ENCODE data around the gene SLC8B1.

Gene SLC8B1

DNA sequence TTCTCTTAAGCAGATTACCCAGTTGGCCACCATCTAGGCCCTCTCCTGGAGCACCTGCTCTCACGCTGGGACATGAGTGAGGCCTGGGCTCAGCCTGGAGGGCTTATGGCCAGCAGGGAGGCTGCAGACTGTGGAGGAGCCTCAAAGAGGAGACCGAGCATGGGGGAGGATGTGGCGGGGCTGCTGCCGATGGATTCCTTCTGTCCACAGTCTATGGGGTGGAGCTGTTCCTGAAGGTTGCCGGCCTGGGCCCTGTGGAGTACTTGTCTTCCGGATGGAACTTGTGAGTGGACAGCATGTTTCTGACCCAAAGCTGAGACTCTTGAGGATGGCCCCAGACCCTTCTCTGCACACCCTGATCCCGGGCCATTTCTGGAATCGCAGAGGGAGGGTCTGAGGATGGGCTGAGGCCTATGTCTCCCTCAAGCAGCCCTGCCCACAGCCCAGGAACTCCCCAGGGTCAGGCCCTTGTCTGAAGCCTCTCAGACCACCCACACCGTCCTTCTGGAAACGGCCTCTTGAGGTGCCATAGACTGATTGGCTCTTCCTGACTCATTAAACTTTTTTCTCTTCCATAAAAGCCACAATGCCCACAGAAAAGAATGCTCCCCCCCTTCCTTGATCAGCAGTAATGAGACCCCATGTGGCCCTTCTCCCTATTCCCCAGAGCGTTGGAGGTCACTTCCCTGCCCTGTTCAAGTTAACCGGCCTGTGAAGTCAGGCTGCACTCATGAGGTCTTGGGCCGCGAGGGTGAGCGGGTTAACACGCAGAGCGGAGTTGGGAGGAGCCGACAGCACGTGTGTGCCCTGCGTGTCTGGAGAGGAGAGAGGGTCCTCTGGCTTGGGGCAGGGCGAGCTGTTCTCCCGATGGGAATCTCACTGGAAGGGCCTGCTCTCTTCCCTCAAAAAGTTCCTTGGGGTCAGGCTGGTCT is 49.0 kb downstream of the SLC8B1 start:
- H3K36me3 Mint-ChIP-seq (ENCODE audit: low read depth): peaks cover 8% of the 10 kb centered on the region

GRCh38 chr12:113284751-113285150 is 50.2 kb downstream of the SLC8B1 start:
- Mint-ChIP-seq H3K4me1 (no peaks in the 10 kb centered on the region), H3K4me3 (no peak overlapping the region), H3K9me3 (no peaks in the 10 kb centered on the region), H3K36me3 (ENCODE audit: low read depth) (peaks cover 14% of the 10 kb centered on the region), H3K27ac (no peak overlapping the region), H3K27me3 (no peaks in the 10 kb centered on the region)
- DNase-seq (no peak), ATAC-seq (no peak)

More for the DNA sequence above, 49.0 kb downstream of the SLC8B1 start:
- ATAC-seq (no peak), DNase-seq (no peak)
- Mint-ChIP-seq H3K9me3 (no peaks in the 10 kb centered on the region), H3K27ac (no peak overlapping the region), H3K4me1 (no peaks in the 10 kb centered on the region), H3K4me3 (no peak overlapping the region), H3K27me3 (no peaks in the 10 kb centered on the region)

- Mint-ChIP-seq H3K36me3 (ENCODE audit: low read depth) (peaks cover 19% of the 10 kb centered on the region), H3K9me3 (no peaks in the 10 kb centered on the region), H3K4me3 (no peak overlapping the region), H3K27me3 (no peaks in the 10 kb centered on the region), H3K27ac (peak overlapping the region; percentile 44), H3K4me1 (peaks cover 3% of the 10 kb centered on the region)
- ATAC-seq (no peak), DNase-seq (no peak)
These were observed 56.3 kb downstream of the SLC8B1 start for GRCh38 chr12:113278633-113279032.

DNA sequence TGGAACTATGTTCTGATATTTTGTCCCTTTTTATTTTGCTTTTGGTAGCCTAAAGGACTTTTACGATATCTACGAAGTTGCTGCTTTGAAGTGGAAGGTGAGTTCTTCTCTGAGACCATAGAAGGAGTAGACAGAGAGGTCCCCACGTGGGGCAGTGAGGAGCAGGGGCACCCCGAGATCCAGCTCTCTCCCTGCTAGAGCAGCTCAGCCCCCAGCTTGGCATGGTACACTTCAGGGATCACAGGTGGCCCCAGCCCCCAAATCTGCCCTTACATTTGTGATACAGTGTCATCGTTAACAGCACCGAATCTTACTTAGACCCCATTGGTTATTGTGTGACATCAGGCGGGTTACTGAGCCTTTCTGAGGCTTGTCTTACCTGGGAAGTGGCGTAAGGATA is 56.8 kb downstream of the SLC8B1 start:
- no peak overlapping the region for H3K27ac Mint-ChIP-seq
- H3K36me3 Mint-ChIP-seq (ENCODE audit: low read depth): peaks cover 19% of the 10 kb centered on the region
- DNase-seq (no peak), ATAC-seq (no peak)
- H3K27me3 Mint-ChIP-seq: no peaks in the 10 kb centered on the region
- H3K4me1 Mint-ChIP-seq: peaks cover 3% of the 10 kb centered on the region
- no peaks in the 10 kb centered on the region for H3K9me3 Mint-ChIP-seq
- no peak overlapping the region for H3K4me3 Mint-ChIP-seq

DNA sequence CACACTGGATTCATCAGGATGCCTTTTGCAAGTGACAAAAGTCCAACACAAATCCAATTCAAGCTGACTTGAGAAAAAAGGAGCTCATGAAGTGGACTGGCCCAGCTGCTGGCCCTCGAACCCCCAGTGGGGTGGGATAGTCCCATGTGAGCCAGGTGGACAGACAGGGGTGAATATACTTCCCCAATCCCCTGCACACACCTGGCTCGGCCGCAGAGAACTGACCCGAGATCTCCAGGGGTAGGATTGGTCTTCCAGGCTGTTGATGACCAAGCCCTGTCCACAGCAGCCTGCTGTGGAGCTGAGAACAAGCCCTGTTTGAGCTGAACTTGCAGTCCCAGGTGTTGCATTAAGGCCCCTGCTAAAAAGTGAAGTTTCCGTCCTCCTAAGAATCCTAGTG is 57.4 kb downstream of the SLC8B1 start:
- Mint-ChIP-seq H3K36me3 (ENCODE audit: low read depth) (peaks cover 22% of the 10 kb centered on the region), H3K9me3 (no peaks in the 10 kb centered on the region), H3K4me3 (no peak overlapping the region), H3K4me1 (peaks cover 3% of the 10 kb centered on the region), H3K27ac (no peak overlapping the region), H3K27me3 (no peaks in the 10 kb centered on the region)
- ATAC-seq (no peak), DNase-seq (no peak)

GRCh38 chr12:113276946-113277500 is 57.9 kb downstream of the SLC8B1 start:
- no peaks in the 10 kb centered on the region for H3K27me3 Mint-ChIP-seq
- no peak for DNase-seq
- H3K4me1 Mint-ChIP-seq: peaks cover 6% of the 10 kb centered on the region
- no peak overlapping the region for H3K27ac Mint-ChIP-seq
- H3K4me3 Mint-ChIP-seq: no peak overlapping the region
- no peaks in the 10 kb centered on the region for H3K9me3 Mint-ChIP-seq
- ATAC-seq: no peak
- H3K36me3 Mint-ChIP-seq (ENCODE audit: low read depth): peaks cover 24% of the 10 kb centered on the region

GRCh38 chr12:113276306-113276705 is 58.6 kb downstream of the SLC8B1 start:
- Mint-ChIP-seq H3K27ac (no peak overlapping the region), H3K4me3 (no peak overlapping the region), H3K9me3 (no peaks in the 10 kb centered on the region), H3K4me1 (peaks cover 13% of the 10 kb centered on the region), H3K36me3 (ENCODE audit: low read depth) (peaks cover 23% of the 10 kb centered on the region), H3K27me3 (no peaks in the 10 kb centered on the region)
- ATAC-seq: no peak
- no peak for DNase-seq

GRCh38 chr12:113274848-113275247 is 60.1 kb downstream of the SLC8B1 start:
- Mint-ChIP-seq H3K27ac (no peak overlapping the region), H3K9me3 (no peaks in the 10 kb centered on the region), H3K4me3 (no peak overlapping the region), H3K4me1 (peaks cover 13% of the 10 kb centered on the region), H3K27me3 (no peaks in the 10 kb centered on the region), H3K36me3 (ENCODE audit: low read depth) (peaks cover 21% of the 10 kb centered on the region)
- no peak for DNase-seq
- ATAC-seq: no peak

DNA sequence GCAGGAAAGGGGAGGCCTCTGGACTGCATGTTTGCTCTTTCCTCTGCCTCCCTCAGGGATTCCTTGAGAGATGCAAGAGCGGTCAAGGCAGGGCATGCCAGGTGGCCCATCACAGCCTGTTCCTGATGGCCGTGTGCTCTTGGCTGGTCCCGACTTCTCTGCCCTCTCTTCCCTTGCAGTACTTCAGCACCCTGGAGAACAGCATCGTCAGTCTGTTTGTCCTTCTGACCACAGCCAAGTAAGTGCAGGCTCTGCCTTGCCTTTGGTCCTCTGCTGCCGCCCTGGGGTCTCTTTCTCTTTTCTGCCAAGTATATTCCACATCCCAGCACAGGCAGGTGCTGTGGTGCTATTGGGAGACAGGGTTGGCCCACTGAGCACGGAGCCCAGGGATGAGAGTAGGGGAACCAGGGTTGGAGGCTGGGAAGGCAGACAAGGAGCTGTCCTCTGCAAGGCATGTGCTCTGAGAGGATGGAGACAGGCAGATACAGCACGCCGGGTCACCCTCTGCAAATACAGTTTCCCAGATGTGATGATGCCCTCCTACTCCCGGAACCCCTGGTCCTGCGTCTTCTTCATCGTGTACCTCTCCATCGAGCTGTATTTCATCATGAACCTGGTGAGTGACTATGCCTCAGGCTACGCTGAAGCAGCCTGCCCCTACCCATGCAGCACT is 61.7 kb downstream of the SLC8B1 start:
- Mint-ChIP-seq H3K9me3 (no peaks in the 10 kb centered on the region), H3K36me3 (ENCODE audit: low read depth) (peaks cover 18% of the 10 kb centered on the region), H3K27me3 (no peaks in the 10 kb centered on the region), H3K4me3 (no peak overlapping the region), H3K4me1 (peaks cover 9% of the 10 kb centered on the region), H3K27ac (no peak overlapping the region)
- no peak for ATAC-seq
- DNase-seq: no peak

- H3K9me3 Mint-ChIP-seq: no peaks in the 10 kb centered on the region
- ATAC-seq (peak; percentile 77), DNase-seq (peak; percentile 16)
- H3K4me1 Mint-ChIP-seq: peaks cover 9% of the 10 kb centered on the region
- H3K36me3 Mint-ChIP-seq (ENCODE audit: low read depth): peaks cover 20% of the 10 kb centered on the region
- no peaks in the 10 kb centered on the region for H3K27me3 Mint-ChIP-seq
- no peak overlapping the region for H3K4me3 Mint-ChIP-seq
- no peak overlapping the region for H3K27ac Mint-ChIP-seq
These were observed 62.9 kb downstream of the SLC8B1 start for GRCh38 chr12:113271853-113272561.

DNA sequence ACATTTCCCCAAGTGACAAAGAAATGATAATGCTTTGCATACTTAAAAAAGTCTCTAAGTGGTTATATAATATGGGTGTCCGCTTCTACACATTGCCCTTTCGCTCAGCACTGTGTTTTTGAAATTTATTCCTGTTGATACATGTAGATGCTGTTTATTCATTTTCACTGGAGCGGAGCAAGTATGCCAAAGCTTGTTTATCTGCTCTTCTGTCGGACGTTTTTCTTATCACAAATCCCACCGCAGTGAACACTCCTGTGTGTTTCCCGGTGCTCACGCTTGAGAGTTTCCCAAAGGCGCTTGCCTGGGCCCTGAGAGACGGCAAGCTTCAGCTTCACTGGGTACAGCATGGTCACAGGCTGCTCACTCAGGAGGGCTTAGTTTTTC is 63.5 kb downstream of the SLC8B1 start:
- H3K4me1 Mint-ChIP-seq: peaks cover 9% of the 10 kb centered on the region
- no peak for ATAC-seq
- H3K9me3 Mint-ChIP-seq: no peaks in the 10 kb centered on the region
- H3K27ac Mint-ChIP-seq: no peak overlapping the region
- H3K27me3 Mint-ChIP-seq: no peaks in the 10 kb centered on the region
- peaks cover 22% of the 10 kb centered on the region for H3K36me3 Mint-ChIP-seq (ENCODE audit: low read depth)
- H3K4me3 Mint-ChIP-seq: no peak overlapping the region
- DNase-seq: no peak

- DNase-seq (no peak), ATAC-seq (no peak)
- no peaks in the 10 kb centered on the region for H3K9me3 Mint-ChIP-seq
- no peak overlapping the region for H3K4me3 Mint-ChIP-seq
- peaks cover 9% of the 10 kb centered on the region for H3K4me1 Mint-ChIP-seq
- peaks cover 28% of the 10 kb centered on the region for H3K36me3 Mint-ChIP-seq (ENCODE audit: low read depth)
- no peaks in the 10 kb centered on the region for H3K27me3 Mint-ChIP-seq
- no peak overlapping the region for H3K27ac Mint-ChIP-seq
These were observed 64.2 kb downstream of the SLC8B1 start for GRCh38 chr12:113270709-113271009.

DNA sequence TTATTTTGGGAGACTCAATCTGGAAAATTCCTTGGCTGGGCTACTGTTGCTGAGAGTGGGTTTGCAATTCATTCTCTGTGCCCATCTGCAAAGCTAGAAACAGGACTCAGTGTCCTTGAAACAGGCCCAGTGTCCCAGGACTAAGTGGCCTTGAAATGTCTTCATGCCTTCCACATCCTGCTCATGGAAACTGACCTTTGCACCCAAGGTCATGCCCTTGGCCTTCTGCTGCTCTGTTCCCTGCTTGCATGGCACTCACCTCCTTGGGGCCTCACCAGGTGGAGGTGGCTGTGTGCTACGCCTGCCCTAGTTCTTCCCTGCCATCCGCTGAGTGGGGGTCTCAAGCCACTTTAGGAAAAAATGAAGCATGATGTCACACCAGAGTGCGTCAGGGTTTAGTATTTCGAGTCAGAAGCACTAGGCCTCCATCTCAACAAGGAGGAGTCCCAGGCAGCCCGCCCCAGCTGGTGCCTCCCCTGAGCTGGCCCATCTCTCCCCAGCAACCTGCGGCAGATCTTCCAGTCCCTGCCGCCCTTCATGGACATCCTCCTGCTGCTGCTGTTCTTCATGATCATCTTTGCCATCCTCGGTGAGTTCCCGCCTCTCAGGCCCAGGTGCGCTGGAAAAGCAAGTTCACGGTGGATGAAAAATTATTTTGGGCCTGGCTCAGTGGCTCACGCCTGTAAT is 65.5 kb downstream of the SLC8B1 start:
- Mint-ChIP-seq H3K36me3 (ENCODE audit: low read depth) (peaks cover 29% of the 10 kb centered on the region), H3K27me3 (no peaks in the 10 kb centered on the region), H3K4me3 (no peak overlapping the region), H3K9me3 (no peaks in the 10 kb centered on the region), H3K27ac (no peak overlapping the region), H3K4me1 (peaks cover 9% of the 10 kb centered on the region)
- ATAC-seq (no peak), DNase-seq (no peak)

- DNase-seq (no peak), ATAC-seq (no peak)
- peaks cover 36% of the 10 kb centered on the region for H3K36me3 Mint-ChIP-seq (ENCODE audit: low read depth)
- H3K27ac Mint-ChIP-seq: no peak overlapping the region
- no peaks in the 10 kb centered on the region for H3K27me3 Mint-ChIP-seq
- H3K9me3 Mint-ChIP-seq: no peaks in the 10 kb centered on the region
- no peak overlapping the region for H3K4me3 Mint-ChIP-seq
- peaks cover 16% of the 10 kb centered on the region for H3K4me1 Mint-ChIP-seq
These were observed 66.3 kb downstream of the SLC8B1 start for GRCh38 chr12:113268621-113269020.

All from activated naive CD8-positive, alpha-beta T cell treated with anti-CD3 and anti-CD28 coated beads, Interleukin-2, amount 50 U/mL, for 24 hours (primary cell).